HepG2 (cell line): ENCODE measurements around the gene TOR2A. TPM values are rescaled to one million over a fixed set of nuclear protein-coding genes. Genes with fewer than 3 reads are reported as not detected.

Experiments
- ATAC-seq: fragments of 200-7000 bp; cut with Tn5 transposase; 3 replicates; pipeline ENCODE4 v1.9.1; 2020; ENCODE audit warnings: mild to moderate bottlenecking, moderate library complexity
- BruUV-seq: library from RNA; stranded (reverse); fragments of 400-500 nt; replicated peaks from 2 replicates; lab custom pipeline; 2021; lab: Mats Ljungman, UMichigan
- CTCF ChIA-PET: fragments of 300-600 bp; formaldehyde crosslinking; extraction: SDS; loops from one replicate; lab custom pipeline; 2021; ENCODE audit warnings: low total read pairs, inconsistent platforms, low intra/inter-chr PET ratio; lab: Yijun Ruan, JAX
- POLR2A ChIA-PET: fragments of 350-600 bp; sonication (Branson Sonifier 250); formaldehyde crosslinking; loops from one replicate; lab custom pipeline; 2020; ENCODE audit warnings: antibody characterized with exemption, inconsistent platforms; lab: Yijun Ruan, JAX
- DNase-seq: peaks from one replicate; pipeline ENCODE4 v3.0.0-alpha.2; 2015; ENCODE audit warnings: low spot score
- FAIRE-seq: peaks from 3 replicates; lab custom pipeline; 2011; peaks lifted over from hg19 to GRCh38; lab: Jason Lieb, UNC
- H2AFZ ChIP-seq: one replicate; pipeline ENCODE4 v1.6.1; 2011; ENCODE audit warnings: low read length, inconsistent platforms
- H3K27ac ChIP-seq: fragments of 300-600 bp; 3 replicates; pipeline ENCODE4 v1.8.0; 2011; ENCODE audit warnings: mixed run types, mild to moderate bottlenecking, mixed read lengths, low read length, inconsistent platforms; ENCODE audit not compliant: insufficient read depth; ENCODE audit errors: extremely low read length
- H3K27me3 ChIP-seq, 2 experiments: fragments of 200-600 bp in 1 of 2; 2 replicates in 1 of 2; 3 replicates in 1 of 2; pipeline versions ENCODE4 v1.6.0 to v1.8.0; 2011; ENCODE audit warnings: low read length in 2 of 2, mild to moderate bottlenecking in 2 of 2, moderate library complexity in 2 of 2, inconsistent platforms in 1 of 2; ENCODE audit not compliant: insufficient read depth in 2 of 2, control insufficient read depth in 1 of 2
- H3K36me3 ChIP-seq, 2 experiments: fragments of 200-600 bp in 1 of 2; replicated peaks in 1 of 2; 2 replicates in 1 of 2; 3 replicates in 1 of 2; pipeline versions ENCODE4 v1.5.1 to v1.8.0; 2011; ENCODE audit warnings: low read length in 2 of 2, inconsistent platforms in 1 of 2; ENCODE audit not compliant: insufficient read depth in 2 of 2, control insufficient read depth in 1 of 2
- H3K4me1 ChIP-seq: 2 replicates; pipeline ENCODE4 v1.5.1; 2012; ENCODE audit warnings: low read length, inconsistent platforms; ENCODE audit not compliant: insufficient read depth
- H3K4me2 ChIP-seq: 2 replicates; pipeline ENCODE4 v1.6.0; 2011; ENCODE audit warnings: low read depth, low read length, inconsistent platforms
- H3K4me3 ChIP-seq, 3 experiments: fragments of 200-600 bp in 1 of 3; sonication (generic), shearing (Covaris generic) in 1 of 3; replicated peaks in 1 of 3; 2 replicates each; pipeline ENCODE4 v1.5.1; 2011 to 2016; ENCODE audit warnings: low read length in 3 of 3, inconsistent platforms in 2 of 3, low read depth in 2 of 3, mild to moderate bottlenecking in 2 of 3, control low read depth in 1 of 3, mixed read lengths in 1 of 3; ENCODE audit not compliant: insufficient read depth in 1 of 3
- H3K79me2 ChIP-seq: one replicate; pipeline ENCODE4 v1.6.1; 2011; ENCODE audit warnings: low read length, inconsistent platforms; ENCODE audit not compliant: insufficient read depth
- H3K9ac ChIP-seq: 2 replicates; pipeline ENCODE4 v1.6.0; 2011; ENCODE audit warnings: mild to moderate bottlenecking, low read depth, low read length, inconsistent platforms; ENCODE audit not compliant: insufficient read depth
- H3K9me3 ChIP-seq: 2 replicates; pipeline ENCODE4 v1.5.1; 2012; ENCODE audit warnings: mild to moderate bottlenecking, low read length
- H4K20me1 ChIP-seq: 2 replicates; pipeline ENCODE4 v1.6.0; 2011; ENCODE audit warnings: inconsistent platforms, mild to moderate bottlenecking, low read length, moderate library complexity; ENCODE audit not compliant: insufficient read depth
- FOXC1 ChIP-seq: sonication (generic); formaldehyde crosslinking; IDR thresholded peaks from 2 replicates; pipeline ENCODE4 v1.8.0; 2022; ENCODE audit warnings: mild to moderate bottlenecking, missing genetic modification reagents, borderline replicate concordance
- FOXK2 ChIP-seq: fragments of 450-650 bp; IDR thresholded peaks from 2 replicates; pipeline ENCODE4 v1.6.1; 2016
- IKZF1 ChIP-seq: fragments of 450-650 bp; IDR thresholded peaks from 2 replicates; pipeline ENCODE4 v1.7.1; 2016
- NFYC ChIP-seq: IDR thresholded peaks from 2 replicates; pipeline ENCODE4 v1.6.1; 2016; ENCODE audit warnings: missing genetic modification reagents, missing compliant biosample characterization
- NRL ChIP-seq: sonication (generic); formaldehyde crosslinking; IDR thresholded peaks from 2 replicates; pipeline ENCODE4 v1.5.0; 2020; ENCODE audit warnings: missing genetic modification reagents, mild to moderate bottlenecking, moderate library complexity, borderline replicate concordance
- YEATS4 ChIP-seq: sonication (generic); formaldehyde crosslinking; IDR thresholded peaks from 2 replicates; pipeline ENCODE4 v1.4.0; 2020; ENCODE audit warnings: missing genetic modification reagents, borderline replicate concordance
- ZFP36 ChIP-seq: fragments of 150-350 bp; IDR thresholded peaks from 2 replicates; pipeline ENCODE4 v1.6.1; 2018; ENCODE audit warnings: borderline replicate concordance, low read length, low read depth; ENCODE audit not compliant: partially characterized antibody
- ZNF143 ChIP-seq: sonication (generic); formaldehyde crosslinking; IDR thresholded peaks from 2 replicates; pipeline ENCODE4 v1.4.0; 2020; ENCODE audit warnings: missing genetic modification reagents
- ZNF326 ChIP-seq: sonication (generic); formaldehyde crosslinking; IDR thresholded peaks from 2 replicates; pipeline ENCODE4 v1.4.0; 2020; ENCODE audit warnings: missing genetic modification reagents, borderline replicate concordance
- ZNF788 ChIP-seq: sonication (generic); formaldehyde crosslinking; IDR thresholded peaks from 2 replicates; pipeline ENCODE4 v1.5.0; 2020; ENCODE audit warnings: mild to moderate bottlenecking, missing genetic modification reagents, borderline replicate concordance
- ZNF83 ChIP-seq: sonication (generic); formaldehyde crosslinking; IDR thresholded peaks from 2 replicates; pipeline ENCODE4 v1.4.0; 2020; ENCODE audit warnings: missing genetic modification reagents, mild to moderate bottlenecking, borderline replicate concordance
- WGBS: methylation state at CpG from one replicate; pipeline ENCODE4 v1.1.6; 2017; ENCODE audit warnings: low lambda C conversion rate; 5-methylcytosine and 5-hydroxymethylcytosine counted together
- in situ Hi-C: cut with HindIII; loops from 2 replicates; pipeline ENCODE4 v1.10.0; 2017; ENCODE audit warnings: low pct_unique_long_range_greater_than_20kb; ENCODE audit not compliant: extremely low pct_ligation_motif_present
- intact Hi-C: fragments of 100-400 bp; cut with micrococcal nuclease; formaldehyde crosslinking; loops from one replicate; pipeline ENCODE4 v1.10.0; 2022; ENCODE audit not compliant: unreplicated experiment
- polyA plus RNA-seq, 8 experiments: library from polyadenylated mRNA; depleted of rRNA in 3 of 8; stranded (reverse) in 7 of 8; unstranded in 1 of 8; fragments of >200 nt; fragmentation: Illumina TruSeq in 4 of 8; extraction: Trizol in 4 of 8; gene quantifications; 2 replicates each; pipeline versions ENCODE4 v1.2.1 to v1.2.3, GENCODE V29; 2011 to 2016; ENCODE audit warnings: low read depth in 4 of 8, missing spikeins in 1 of 8, mixed read lengths in 1 of 8; ENCODE audit not compliant: insufficient read depth in 1 of 8
- total RNA-seq, 5 experiments: library from RNA; depleted of rRNA; stranded (reverse); fragments of >200 nt; fragmentation: Illumina TruSeq; extraction: Trizol; gene quantifications; 2 replicates each; pipeline ENCODE4 v1.2.3, GENCODE V29; 2016; ENCODE audit warnings: low read depth in 1 of 5
- TF ChIP-seq, protein P1 (sequence below), 2 experiments: sonication (generic) in 1 of 2; formaldehyde crosslinking in 1 of 2; IDR thresholded peaks; 2 replicates each; pipeline versions ENCODE4 v1.4.0 to v1.6.1; 2018 to 2020; ENCODE audit warnings: missing genetic modification reagents in 2 of 2, borderline replicate concordance in 1 of 2, low read depth in 1 of 2, mild to moderate bottlenecking in 1 of 2, missing biosample characterization in 1 of 2
- TF ChIP-seq, protein P2 (sequence below): sonication (generic); formaldehyde crosslinking; IDR thresholded peaks from 2 replicates; pipeline ENCODE4 v1.4.0; 2020; ENCODE audit warnings: missing genetic modification reagents, borderline replicate concordance
- TF ChIP-seq, protein P3 (sequence below): sonication (generic); formaldehyde crosslinking; IDR thresholded peaks from 2 replicates; pipeline ENCODE4 v1.5.0; 2020; ENCODE audit warnings: missing genetic modification reagents, mild to moderate bottlenecking, borderline replicate concordance
- TF ChIP-seq, protein P4 (sequence below): sonication (generic); formaldehyde crosslinking; IDR thresholded peaks from 2 replicates; pipeline ENCODE4 v1.4.0; 2020; ENCODE audit warnings: mild to moderate bottlenecking, missing genetic modification reagents

The TOR2A gene
- total and polyA plus RNA-seq, 2 of the 13 experiments (the other 11 are each of a cell fraction or from before 2014, with no cell fraction given), result 3.5 to 7.2 TPM

DNA sequence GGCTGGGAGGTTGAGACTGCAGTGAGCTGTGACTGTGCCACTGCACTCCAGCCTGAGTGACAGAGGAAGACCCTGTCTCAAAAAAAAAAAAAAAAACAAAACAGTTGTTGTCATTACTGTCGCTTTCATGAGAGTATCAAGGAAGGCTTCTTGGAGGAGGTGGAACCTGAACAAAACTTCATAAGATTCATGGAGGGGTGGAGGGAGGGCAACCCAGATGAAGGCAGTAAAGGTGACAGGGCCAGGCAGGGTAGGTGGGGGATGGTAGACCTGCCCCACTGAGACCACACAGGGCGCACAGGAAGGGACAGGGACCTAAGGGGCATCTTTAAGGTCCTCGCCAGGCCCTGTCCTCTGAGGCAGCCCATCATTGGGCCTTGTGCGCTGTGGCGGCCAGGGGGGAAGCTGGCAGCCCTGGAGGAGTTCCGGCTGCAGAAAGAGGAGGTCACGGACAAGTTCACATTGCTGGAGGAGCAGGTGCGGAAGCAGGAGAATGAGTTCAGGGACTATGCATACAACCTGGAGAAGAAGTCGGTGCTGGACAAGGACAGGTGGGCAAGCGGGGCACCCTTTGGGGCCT is 24.8 kb downstream of the TOR2A start (continued):
- TF ChIP-seq ZFP36, result no peak
- no peak for TF ChIP-seq NRL (CRISPR knock-in tag)
- TF ChIP-seq ZNF143 (CRISPR knock-in tag), result no peak
- TF ChIP-seq, protein P1, sequence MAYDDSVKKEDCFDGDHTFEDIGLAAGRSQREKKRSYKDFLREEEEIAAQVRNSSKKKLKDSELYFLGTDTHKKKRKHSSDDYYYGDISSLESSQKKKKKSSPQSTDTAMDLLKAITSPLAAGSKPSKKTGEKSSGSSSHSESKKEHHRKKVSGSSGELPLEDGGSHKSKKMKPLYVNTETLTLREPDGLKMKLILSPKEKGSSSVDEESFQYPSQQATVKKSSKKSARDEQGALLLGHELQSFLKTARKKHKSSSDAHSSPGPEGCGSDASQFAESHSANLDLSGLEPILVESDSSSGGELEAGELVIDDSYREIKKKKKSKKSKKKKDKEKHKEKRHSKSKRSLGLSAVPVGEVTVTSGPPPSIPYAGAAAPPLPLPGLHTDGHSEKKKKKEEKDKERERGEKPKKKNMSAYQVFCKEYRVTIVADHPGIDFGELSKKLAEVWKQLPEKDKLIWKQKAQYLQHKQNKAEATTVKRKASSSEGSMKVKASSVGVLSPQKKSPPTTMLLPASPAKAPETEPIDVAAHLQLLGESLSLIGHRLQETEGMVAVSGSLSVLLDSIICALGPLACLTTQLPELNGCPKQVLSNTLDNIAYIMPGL (CRISPR knock-in tag; IDR thresholded peaks at IDR 0.05; ENCODE audit: borderline replicate concordance in 1 of 2, low read depth in 1 of 2), result no peak
- no peak for TF ChIP-seq ZNF326 (CRISPR knock-in tag)

DNA sequence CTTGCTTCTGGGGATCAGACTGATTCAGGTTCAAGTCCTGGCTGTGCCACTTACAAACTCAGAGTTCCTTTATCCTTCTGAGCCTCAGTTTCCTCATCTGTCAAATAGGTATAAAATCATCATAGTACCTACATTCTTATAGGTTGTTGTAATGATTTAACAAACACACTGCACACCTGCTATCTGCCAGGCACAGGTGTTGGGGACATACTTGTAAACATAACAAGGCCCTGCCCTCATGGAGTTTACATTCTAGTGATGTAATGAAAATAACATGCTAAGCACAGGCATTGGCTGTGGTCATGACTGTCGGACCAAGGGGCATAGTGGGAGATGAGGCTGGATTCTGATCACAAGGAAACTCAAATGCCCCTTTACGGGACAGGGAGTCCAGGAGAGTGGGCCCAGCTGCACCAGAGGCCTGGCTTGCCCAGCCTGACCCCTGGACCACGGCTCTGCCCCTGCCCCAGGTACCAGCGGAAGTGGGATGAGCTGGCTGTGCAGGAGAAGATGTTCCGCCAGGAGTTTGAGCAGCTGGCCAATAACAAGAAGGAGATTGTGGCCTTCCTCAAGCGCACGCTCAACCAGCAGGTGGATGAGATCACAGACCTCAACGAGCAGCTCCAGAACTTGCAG is 26.0 kb downstream of the TOR2A start:
- in situ Hi-C loops, result no loop called here
- Histone ChIP-seq H3K27ac (no peak overlapping the region), H4K20me1 (no peaks in the 10 kb centered on the region; the same call in 1 of the 2 replicates), H3K27me3 (peaks cover 3 to 9% of the 10 kb centered on the region in 2 experiments; a peak in 2 of 5 replicates), H3K9ac (no peak overlapping the region), H3K9me3 (no peaks in the 10 kb centered on the region), H3K79me2 (no peaks in the 10 kb centered on the region), H3K4me1 (peaks cover 28% of the 10 kb centered on the region), H3K36me3 (no peaks in the 10 kb centered on the region), H3K4me3 (no peak overlapping the region), H2AFZ (no peak overlapping the region), H3K4me2 (no peak overlapping the region)
- 83% methylated on average over 6 of the region's 8 CpGs for whole genome bisulfite sequencing
- intact Hi-C loops, result no loop called here
- DNase-seq (no peak), FAIRE-seq (no peak), ATAC-seq (no peak)
- ChIA-PET CTCF (no interaction called here), POLR2A (no interaction called here)
- BruUV-seq, result no TSS peak
- no peak for TF ChIP-seq FOXK2
- TF ChIP-seq NFYC (CRISPR knock-in tag), result no peak
- TF ChIP-seq, protein P2, sequence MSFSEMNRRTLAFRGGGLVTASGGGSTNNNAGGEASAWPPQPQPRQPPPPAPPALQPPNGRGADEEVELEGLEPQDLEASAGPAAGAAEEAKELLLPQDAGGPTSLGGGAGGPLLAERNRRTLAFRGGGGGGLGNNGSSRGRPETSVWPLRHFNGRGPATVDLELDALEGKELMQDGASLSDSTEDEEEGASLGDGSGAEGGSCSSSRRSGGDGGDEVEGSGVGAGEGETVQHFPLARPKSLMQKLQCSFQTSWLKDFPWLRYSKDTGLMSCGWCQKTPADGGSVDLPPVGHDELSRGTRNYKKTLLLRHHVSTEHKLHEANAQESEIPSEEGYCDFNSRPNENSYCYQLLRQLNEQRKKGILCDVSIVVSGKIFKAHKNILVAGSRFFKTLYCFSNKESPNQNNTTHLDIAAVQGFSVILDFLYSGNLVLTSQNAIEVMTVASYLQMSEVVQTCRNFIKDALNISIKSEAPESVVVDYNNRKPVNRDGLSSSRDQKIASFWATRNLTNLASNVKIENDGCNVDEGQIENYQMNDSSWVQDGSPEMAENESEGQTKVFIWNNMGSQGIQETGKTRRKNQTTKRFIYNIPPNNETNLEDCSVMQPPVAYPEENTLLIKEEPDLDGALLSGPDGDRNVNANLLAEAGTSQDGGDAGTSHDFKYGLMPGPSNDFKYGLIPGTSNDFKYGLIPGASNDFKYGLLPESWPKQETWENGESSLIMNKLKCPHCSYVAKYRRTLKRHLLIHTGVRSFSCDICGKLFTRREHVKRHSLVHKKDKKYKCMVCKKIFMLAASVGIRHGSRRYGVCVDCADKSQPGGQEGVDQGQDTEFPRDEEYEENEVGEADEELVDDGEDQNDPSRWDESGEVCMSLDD (CRISPR knock-in tag), result no peak
- no peak for TF ChIP-seq FOXC1 (CRISPR knock-in tag)
- TF ChIP-seq, protein P3, sequence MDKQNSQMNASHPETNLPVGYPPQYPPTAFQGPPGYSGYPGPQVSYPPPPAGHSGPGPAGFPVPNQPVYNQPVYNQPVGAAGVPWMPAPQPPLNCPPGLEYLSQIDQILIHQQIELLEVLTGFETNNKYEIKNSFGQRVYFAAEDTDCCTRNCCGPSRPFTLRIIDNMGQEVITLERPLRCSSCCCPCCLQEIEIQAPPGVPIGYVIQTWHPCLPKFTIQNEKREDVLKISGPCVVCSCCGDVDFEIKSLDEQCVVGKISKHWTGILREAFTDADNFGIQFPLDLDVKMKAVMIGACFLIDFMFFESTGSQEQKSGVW, result no peak
- TF ChIP-seq ZNF83 (CRISPR knock-in tag), result no peak
- TF ChIP-seq ZNF788 (CRISPR knock-in tag), result no peak
- TF ChIP-seq YEATS4 (CRISPR knock-in tag), result no peak
- TF ChIP-seq, protein P4, sequence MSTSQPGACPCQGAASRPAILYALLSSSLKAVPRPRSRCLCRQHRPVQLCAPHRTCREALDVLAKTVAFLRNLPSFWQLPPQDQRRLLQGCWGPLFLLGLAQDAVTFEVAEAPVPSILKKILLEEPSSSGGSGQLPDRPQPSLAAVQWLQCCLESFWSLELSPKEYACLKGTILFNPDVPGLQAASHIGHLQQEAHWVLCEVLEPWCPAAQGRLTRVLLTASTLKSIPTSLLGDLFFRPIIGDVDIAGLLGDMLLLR (CRISPR knock-in tag), result no peak
- TF ChIP-seq IKZF1, result no peak
